ENCODE data around the gene SPINT1.

The SPINT1 gene

GRCh38 chr15:40843885-40844695, at the start of gene SPINT1:
SPINT1 (plus strand) TSS chr15:40844048; CDS start chr15:40844555, 507 bp downstream.
- no peak for TF ChIP-seq CTCF (IDR thresholded peaks at IDR 0.05; ENCODE audit: low read depth, low read length, missing control alignments)
- peak within 1 kb of the TSS; percentile 38 for H3K4me3 ChIP-seq (ENCODE audit: low read depth, low read length)
- no peak for DNase-seq (ENCODE audit: low read depth)
- in situ Hi-C loops (cut with HindIII; ENCODE audit: low sequenced_read_pairs) = no loop called here

GRCh38 chr15:40796041-40796440, 47.8 kb upstream of the SPINT1 start:
- TF ChIP-seq CTCF (IDR thresholded peaks at IDR 0.05; ENCODE audit: low read depth, low read length, missing control alignments) = no peak
- in situ Hi-C loops (cut with HindIII; ENCODE audit: low sequenced_read_pairs) = no loop called here
- no peak for DNase-seq (ENCODE audit: low read depth)
- H3K4me3 ChIP-seq (ENCODE audit: low read depth, low read length) = no peak overlapping the region

DNA sequence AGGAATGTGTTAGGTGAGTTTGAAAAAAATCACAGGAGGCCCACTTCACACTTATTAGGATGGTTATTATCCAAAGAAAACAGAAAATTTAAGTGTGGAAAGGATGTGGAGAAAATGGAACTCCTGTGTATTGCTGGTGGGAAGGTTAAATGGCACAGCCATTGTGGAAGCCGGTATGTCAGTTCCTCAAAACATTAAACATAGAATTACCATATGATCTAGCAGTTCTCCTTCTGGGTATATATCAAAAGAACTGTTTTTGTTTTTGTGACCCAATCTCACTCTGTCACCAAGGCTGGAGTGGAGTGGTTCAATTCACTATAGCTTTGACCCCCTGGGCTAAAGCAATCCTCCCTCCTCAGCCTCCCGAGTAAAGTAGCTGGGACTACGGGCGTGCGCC, 47.3 kb upstream of the SPINT1 start:
- H3K4me3 ChIP-seq (ENCODE audit: low read depth, low read length) = no peak overlapping the region
- in situ Hi-C loops (cut with HindIII; ENCODE audit: low sequenced_read_pairs) = no loop called here
- DNase-seq (ENCODE audit: low read depth) = no peak
- TF ChIP-seq CTCF (IDR thresholded peaks at IDR 0.05; ENCODE audit: low read depth, low read length, missing control alignments) = no peak

- no peak for TF ChIP-seq CTCF (IDR thresholded peaks at IDR 0.05; ENCODE audit: low read depth, low read length, missing control alignments)
- no peak overlapping the region for H3K4me3 ChIP-seq (ENCODE audit: low read depth, low read length)
- no peak for DNase-seq (ENCODE audit: low read depth)
- in situ Hi-C loops (cut with HindIII; ENCODE audit: low sequenced_read_pairs) = no loop called here
These were observed 44.3 kb upstream of the SPINT1 start for GRCh38 chr15:40799523-40799922.

DNA sequence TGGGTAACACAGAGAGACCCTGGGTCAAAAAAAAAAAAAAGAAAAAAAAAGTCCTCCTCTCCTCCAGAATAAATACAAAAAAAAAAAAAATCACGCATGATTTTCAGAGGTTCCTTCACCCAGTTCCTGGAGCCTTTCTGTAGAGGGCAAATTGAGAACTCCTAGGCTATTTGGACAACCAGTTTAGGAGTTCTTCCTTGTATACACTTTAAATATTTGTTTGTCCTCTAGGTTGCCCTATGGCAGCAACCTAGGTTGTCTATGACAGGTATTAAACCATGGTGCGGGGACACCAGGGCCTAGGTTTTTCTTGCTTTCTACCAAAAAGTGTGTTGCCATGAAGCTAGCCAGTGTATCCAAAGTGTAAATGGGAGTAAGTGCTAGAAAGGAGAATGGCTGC, 40.8 kb upstream of the SPINT1 start:
- no peak for TF ChIP-seq CTCF (IDR thresholded peaks at IDR 0.05; ENCODE audit: low read depth, low read length, missing control alignments)
- no peak for DNase-seq (ENCODE audit: low read depth)
- no peak overlapping the region for H3K4me3 ChIP-seq (ENCODE audit: low read depth, low read length)
- in situ Hi-C loops (cut with HindIII; ENCODE audit: low sequenced_read_pairs) = no loop called here

GRCh38 chr15:40803688-40804087, 40.2 kb upstream of the SPINT1 start:
- no peak overlapping the region for H3K4me3 ChIP-seq (ENCODE audit: low read depth, low read length)
- TF ChIP-seq CTCF (IDR thresholded peaks at IDR 0.05; ENCODE audit: low read depth, low read length, missing control alignments) = no peak
- in situ Hi-C loops (cut with HindIII; ENCODE audit: low sequenced_read_pairs) = no loop called here
- no peak for DNase-seq (ENCODE audit: low read depth)
